Activated CD4-positive, alpha-beta T cell treated with anti-CD3 and anti-CD28 coated beads, Interleukin-2, amount 10 ng/mL, durations not matched to agents 24 days and 14 days (primary cell): ENCODE measurements around the gene ZKSCAN3. TPM values are rescaled to one million over a fixed set of nuclear protein-coding genes. Genes with fewer than 3 reads are reported as not detected.
A peak's percentile ranks its signal among the peaks of the same experiment; 100 is the strongest.

ENCODE experiments used
- DNase-seq: peaks from one replicate; pipeline ENCODE4 v3.0.0; 2022
- H3K27ac Mint-ChIP-seq: one replicate; pipeline ENCODE4 v1.8.0; 2022; ENCODE audit warnings: mild to moderate bottlenecking, mixed read lengths
- H3K27me3 Mint-ChIP-seq: one replicate; pipeline ENCODE4 v1.8.0; 2022; ENCODE audit warnings: mixed read lengths
- H3K36me3 Mint-ChIP-seq: one replicate; pipeline ENCODE4 v1.8.0; 2022; ENCODE audit warnings: low read depth, mild to moderate bottlenecking, mixed read lengths
- H3K4me1 Mint-ChIP-seq: one replicate; pipeline ENCODE4 v1.8.0; 2021; ENCODE audit warnings: mixed read lengths
- H3K4me3 Mint-ChIP-seq: one replicate; pipeline ENCODE4 v1.8.0; 2022; ENCODE audit warnings: mild to moderate bottlenecking, moderate library complexity, mixed read lengths
- H3K9me3 Mint-ChIP-seq: one replicate; pipeline ENCODE4 v1.8.0; 2021; ENCODE audit warnings: mixed read lengths
- intact Hi-C: fragments of 100-400 bp; cut with micrococcal nuclease; formaldehyde crosslinking; loops from one replicate; pipeline ENCODE4 v1.15.1; 2023
- total RNA-seq: library from RNA; stranded (reverse); gene quantifications from 2 replicates; pipeline ENCODE4 v1.2.3, GENCODE V29; 2022

The ZKSCAN3 gene
- total RNA-seq, 1 donor from 2014 or later = 2.7 TPM

GRCh38 chr6:28371280-28371679 is 21.5 kb downstream of the ZKSCAN3 start:
- Mint-ChIP-seq H3K36me3 (peaks cover 13% of the 10 kb centered on the region), H3K4me1 (no peaks in the 10 kb centered on the region), H3K27ac (no peak overlapping the region), H3K9me3 (no peaks in the 10 kb centered on the region), H3K4me3 (no peak overlapping the region), H3K27me3 (no peaks in the 10 kb centered on the region)
- DNase-seq = no peak
- intact Hi-C loops = no loop called here

GRCh38 chr6:28371706-28372451 is 22.1 kb downstream of the ZKSCAN3 start:
- no peaks in the 10 kb centered on the region for H3K9me3 Mint-ChIP-seq
- intact Hi-C loops = no loop called here
- no peaks in the 10 kb centered on the region for H3K4me1 Mint-ChIP-seq
- H3K27me3 Mint-ChIP-seq = no peaks in the 10 kb centered on the region
- H3K36me3 Mint-ChIP-seq = peaks cover 13% of the 10 kb centered on the region
- H3K4me3 Mint-ChIP-seq = no peak overlapping the region
- no peak overlapping the region for H3K27ac Mint-ChIP-seq
- DNase-seq = no peak

GRCh38 chr6:28373925-28374324 is 24.2 kb downstream of the ZKSCAN3 start:
- Mint-ChIP-seq H3K27me3 (no peaks in the 10 kb centered on the region), H3K27ac (no peak overlapping the region), H3K4me3 (no peak overlapping the region), H3K36me3 (peaks cover 23% of the 10 kb centered on the region), H3K9me3 (no peaks in the 10 kb centered on the region), H3K4me1 (no peaks in the 10 kb centered on the region)
- DNase-seq = no peak
- intact Hi-C loops = no loop called here

- H3K4me1 Mint-ChIP-seq = peaks cover 5% of the 10 kb centered on the region
Observed at GRCh38 chr6:28377879-28378278, 28.1 kb downstream of the ZKSCAN3 start.

GRCh38 chr6:28378644-28379043 is 28.9 kb downstream of the ZKSCAN3 start:
- DNase-seq = no peak
- Mint-ChIP-seq H3K4me1 (peaks cover 11% of the 10 kb centered on the region), H3K9me3 (peaks cover 10% of the 10 kb centered on the region), H3K27ac (no peak overlapping the region), H3K4me3 (no peak overlapping the region), H3K27me3 (no peaks in the 10 kb centered on the region), H3K36me3 (peaks cover 66% of the 10 kb centered on the region)
- intact Hi-C loops = no loop called here

More at GRCh38 chr6:28377879-28378278, 28.1 kb downstream of the ZKSCAN3 start:
- Mint-ChIP-seq H3K36me3 (peaks cover 60% of the 10 kb centered on the region), H3K27me3 (no peaks in the 10 kb centered on the region), H3K4me3 (no peak overlapping the region), H3K27ac (no peak overlapping the region), H3K9me3 (peaks cover 10% of the 10 kb centered on the region)
- DNase-seq = no peak
- intact Hi-C loops = no loop called here

GRCh38 chr6:28380381-28380780 is 30.6 kb downstream of the ZKSCAN3 start:
- intact Hi-C loops = no loop called here
- H3K27me3 Mint-ChIP-seq = no peaks in the 10 kb centered on the region
- H3K27ac Mint-ChIP-seq = no peak overlapping the region
- H3K9me3 Mint-ChIP-seq = peaks cover 10% of the 10 kb centered on the region
- peaks cover 72% of the 10 kb centered on the region for H3K36me3 Mint-ChIP-seq
- no peak overlapping the region for H3K4me3 Mint-ChIP-seq
- H3K4me1 Mint-ChIP-seq = peaks cover 16% of the 10 kb centered on the region
- no peak for DNase-seq

GRCh38 chr6:28383235-28384142 is 33.7 kb downstream of the ZKSCAN3 start:
- Mint-ChIP-seq H3K4me1 (peaks cover 18% of the 10 kb centered on the region), H3K27ac (peak overlapping the region; percentile 12), H3K9me3 (peaks cover 11% of the 10 kb centered on the region), H3K27me3 (no peaks in the 10 kb centered on the region), H3K36me3 (peaks cover 82% of the 10 kb centered on the region), H3K4me3 (peak overlapping the region; percentile 75)
- DNase-seq = peak; percentile 77
- intact Hi-C loops = no loop called here

- Mint-ChIP-seq H3K4me1 (peaks cover 20% of the 10 kb centered on the region), H3K36me3 (peaks cover 85% of the 10 kb centered on the region), H3K4me3 (no peak overlapping the region), H3K9me3 (peaks cover 14% of the 10 kb centered on the region), H3K27me3 (no peaks in the 10 kb centered on the region), H3K27ac (no peak overlapping the region)
- DNase-seq = no peak
- intact Hi-C loops = no loop called here
Observed at GRCh38 chr6:28384143-28384533, 34.4 kb downstream of the ZKSCAN3 start.

GRCh38 chr6:28390688-28391087 is 40.9 kb downstream of the ZKSCAN3 start:
- intact Hi-C loops = no loop called here
- Mint-ChIP-seq H3K36me3 (peaks cover 81% of the 10 kb centered on the region), H3K27me3 (no peaks in the 10 kb centered on the region), H3K9me3 (peaks cover 4% of the 10 kb centered on the region), H3K4me1 (peaks cover 19% of the 10 kb centered on the region), H3K4me3 (no peak overlapping the region), H3K27ac (no peak overlapping the region)
- DNase-seq = no peak

- no peaks in the 10 kb centered on the region for H3K9me3 Mint-ChIP-seq
- peaks cover 40% of the 10 kb centered on the region for H3K4me1 Mint-ChIP-seq
- DNase-seq = no peak
- intact Hi-C loops = no loop called here
- H3K27me3 Mint-ChIP-seq = no peaks in the 10 kb centered on the region
- no peak overlapping the region for H3K27ac Mint-ChIP-seq
- H3K4me3 Mint-ChIP-seq = no peak overlapping the region
- peaks cover 77% of the 10 kb centered on the region for H3K36me3 Mint-ChIP-seq
Observed at GRCh38 chr6:28393912-28394662, 44.3 kb downstream of the ZKSCAN3 start.

- Mint-ChIP-seq H3K4me1 (peaks cover 46% of the 10 kb centered on the region), H3K36me3 (peaks cover 60% of the 10 kb centered on the region), H3K9me3 (no peaks in the 10 kb centered on the region), H3K27ac (no peak overlapping the region), H3K27me3 (peaks cover 2% of the 10 kb centered on the region), H3K4me3 (no peak overlapping the region)
- intact Hi-C loops = loop anchor here (5.0 kb wide), 1 partner anchor 259 kb away; no protein-coding TSS in a partner anchor
- DNase-seq = no peak
Observed at GRCh38 chr6:28395918-28396317, 46.2 kb downstream of the ZKSCAN3 start.

GRCh38 chr6:28399350-28400121 is 49.8 kb downstream of the ZKSCAN3 start, which contains the start of gene ZSCAN12:
Gene ZSCAN12 (minus strand): TSS chr6:28399747. CDS start chr6:28398405, 1,342 bp downstream.
- DNase-seq = peak; percentile 95
- Mint-ChIP-seq H3K4me3 (peak within 1 kb of the TSS; percentile 93), H3K9me3 (peaks cover 4% of the 10 kb centered on the region), H3K4me1 (peaks cover 49% of the 10 kb centered on the region), H3K27me3 (peaks cover 23% of the 10 kb centered on the region), H3K36me3 (peaks cover 35% of the 10 kb centered on the region), H3K27ac (peak within 1 kb of the TSS; percentile 92)
- intact Hi-C loops = loop anchor here (1.0 to 5.0 kb wide), 6 partner anchors 9 to 262 kb away; partner anchors contain the start of genes ZSCAN23 and ZSCAN26

GRCh38 chr6:28400122-28400451 is 50.3 kb downstream of the ZKSCAN3 start:
- DNase-seq = no peak
- Mint-ChIP-seq H3K36me3 (peaks cover 34% of the 10 kb centered on the region), H3K4me3 (peak overlapping the region; percentile 93), H3K27me3 (peaks cover 23% of the 10 kb centered on the region), H3K27ac (peak overlapping the region; percentile 92), H3K4me1 (peaks cover 46% of the 10 kb centered on the region), H3K9me3 (peaks cover 5% of the 10 kb centered on the region)
- intact Hi-C loops = no loop called here
